ENCODE data around the gene FERMT2. TPM values are rescaled to one million over a fixed set of nuclear protein-coding genes. Genes with fewer than 3 reads are reported as not detected.
A peak's percentile ranks its signal among the peaks of the same experiment; 100 is the strongest.

The FERMT2 gene
- total RNA-seq, 1 donor from 2014 or later: 64.2 TPM

GRCh38 chr14:52876806-52877205 lies 74.0 kb downstream of the FERMT2 start:
- H3K36me3 Mint-ChIP-seq (ENCODE audit: low read depth): peaks cover 17% of the 10 kb centered on the region
- no peak overlapping the region for H3K27ac Mint-ChIP-seq (ENCODE audit: unreplicated experiment)
- H3K4me3 Mint-ChIP-seq: no peak overlapping the region
- H3K27me3 Mint-ChIP-seq (ENCODE audit: low read depth): no peaks in the 10 kb centered on the region
- H3K4me1 Mint-ChIP-seq: peaks cover 1% of the 10 kb centered on the region
- no peak for DNase-seq (ENCODE audit: low read depth, low spot score)
- no peaks in the 10 kb centered on the region for H3K9me3 Mint-ChIP-seq
- no peak for TF ChIP-seq CTCF (conservative IDR thresholded peaks at IDR 0.05)

- H3K4me3 Mint-ChIP-seq: no peak overlapping the region
- H3K27me3 Mint-ChIP-seq (ENCODE audit: low read depth): no peaks in the 10 kb centered on the region
- H3K27ac Mint-ChIP-seq (ENCODE audit: unreplicated experiment): no peak overlapping the region
- peaks cover 20% of the 10 kb centered on the region for H3K36me3 Mint-ChIP-seq (ENCODE audit: low read depth)
- TF ChIP-seq CTCF (conservative IDR thresholded peaks at IDR 0.05): no peak
- H3K4me1 Mint-ChIP-seq: peaks cover 5% of the 10 kb centered on the region
- no peaks in the 10 kb centered on the region for H3K9me3 Mint-ChIP-seq
- DNase-seq (ENCODE audit: low read depth, low spot score): no peak
These were observed 74.5 kb downstream of the FERMT2 start for GRCh38 chr14:52876311-52876710.

GRCh38 chr14:52875707-52876106 lies 75.1 kb downstream of the FERMT2 start:
- H3K36me3 Mint-ChIP-seq (ENCODE audit: low read depth): peaks cover 21% of the 10 kb centered on the region

GRCh38 chr14:52874389-52874788 lies 76.5 kb downstream of the FERMT2 start:
- DNase-seq (ENCODE audit: low read depth, low spot score): no peak
- no peaks in the 10 kb centered on the region for H3K27me3 Mint-ChIP-seq (ENCODE audit: low read depth)
- H3K36me3 Mint-ChIP-seq (ENCODE audit: low read depth): peaks cover 18% of the 10 kb centered on the region
- H3K9me3 Mint-ChIP-seq: no peaks in the 10 kb centered on the region
- TF ChIP-seq CTCF (conservative IDR thresholded peaks at IDR 0.05): no peak
- H3K4me3 Mint-ChIP-seq: no peak overlapping the region
- peaks cover 5% of the 10 kb centered on the region for H3K4me1 Mint-ChIP-seq
- H3K27ac Mint-ChIP-seq (ENCODE audit: unreplicated experiment): no peak overlapping the region

More at GRCh38 chr14:52875707-52876106, 75.1 kb downstream of the FERMT2 start:
- no peak for DNase-seq (ENCODE audit: low read depth, low spot score)
- peaks cover 5% of the 10 kb centered on the region for H3K4me1 Mint-ChIP-seq
- TF ChIP-seq CTCF (conservative IDR thresholded peaks at IDR 0.05): no peak
- H3K9me3 Mint-ChIP-seq: no peaks in the 10 kb centered on the region
- no peak overlapping the region for H3K4me3 Mint-ChIP-seq
- no peaks in the 10 kb centered on the region for H3K27me3 Mint-ChIP-seq (ENCODE audit: low read depth)
- no peak overlapping the region for H3K27ac Mint-ChIP-seq (ENCODE audit: unreplicated experiment)

GRCh38 chr14:52873694-52874093 lies 77.2 kb downstream of the FERMT2 start:
- peaks cover 18% of the 10 kb centered on the region for H3K36me3 Mint-ChIP-seq (ENCODE audit: low read depth)
- H3K4me1 Mint-ChIP-seq: peaks cover 5% of the 10 kb centered on the region
- no peak for TF ChIP-seq CTCF (conservative IDR thresholded peaks at IDR 0.05)
- no peaks in the 10 kb centered on the region for H3K27me3 Mint-ChIP-seq (ENCODE audit: low read depth)
- H3K9me3 Mint-ChIP-seq: no peaks in the 10 kb centered on the region
- H3K27ac Mint-ChIP-seq (ENCODE audit: unreplicated experiment): peak overlapping the region; percentile 53
- no peak for DNase-seq (ENCODE audit: low read depth, low spot score)
- H3K4me3 Mint-ChIP-seq: no peak overlapping the region

GRCh38 chr14:52873065-52873464 lies 77.8 kb downstream of the FERMT2 start:
- peaks cover 16% of the 10 kb centered on the region for H3K36me3 Mint-ChIP-seq (ENCODE audit: low read depth)
- no peak for DNase-seq (ENCODE audit: low read depth, low spot score)
- no peaks in the 10 kb centered on the region for H3K9me3 Mint-ChIP-seq
- no peaks in the 10 kb centered on the region for H3K27me3 Mint-ChIP-seq (ENCODE audit: low read depth)
- no peak overlapping the region for H3K27ac Mint-ChIP-seq (ENCODE audit: unreplicated experiment)
- no peak overlapping the region for H3K4me3 Mint-ChIP-seq
- peaks cover 5% of the 10 kb centered on the region for H3K4me1 Mint-ChIP-seq
- no peak for TF ChIP-seq CTCF (conservative IDR thresholded peaks at IDR 0.05)

All from neural crest cell (in vitro differentiated cells).